ENCODE results near the gene PKN3. TPM values are rescaled to one million over a fixed set of nuclear protein-coding genes. Genes with fewer than 3 reads are reported as not detected.
A peak's percentile ranks its signal among the peaks of the same experiment; 100 is the strongest.

The PKN3 gene
- 4.4 and 16.1 TPM in 2 replicates for total RNA-seq (ENCODE audit: low replicate concordance)

- Histone ChIP-seq H3K79me2 (ENCODE audit: low read depth) (no peaks in the 10 kb centered on the region), H3K36me3 (no peaks in the 10 kb centered on the region), H3K27me3 (peaks cover 8% of the 10 kb centered on the region), H4K20me1 (ENCODE audit: low read depth) (peaks cover 6% of the 10 kb centered on the region), H3K9ac (no peak within 1 kb of the TSS), H2AFZ (replicated peaks) (peak within 1 kb of the TSS; percentile 69), H3K27ac (no peak within 1 kb of the TSS), H3K4me2 (peak within 1 kb of the TSS; percentile 80), H3K9me3 (ENCODE audit: low read depth) (no peaks in the 10 kb centered on the region), H3F3A (ENCODE audit: low read depth) (peaks cover 38% of the 10 kb centered on the region), H3K4me1 (no peaks in the 10 kb centered on the region), H3K4me3 (peak within 1 kb of the TSS; percentile 84)
- TF ChIP-seq EZH2 (IDR thresholded peaks at IDR 0.05) (peak; percentile 52), CTCF (IDR thresholded peaks at IDR 0.05) (peak; percentile 84), EZH2phosphoT487 (IDR thresholded peaks at IDR 0.05) (no peak)
- Mint-ChIP-seq H3K27ac (peak within 1 kb of the TSS; percentile 28), H3K4me3 (peak within 1 kb of the TSS; percentile 91), H3K27me3 (ENCODE audit: insufficient read depth, low read depth) (peaks cover 4% of the 10 kb centered on the region), H3K9me3 (no peaks in the 10 kb centered on the region), H3K36me3 (peaks cover under 1% of the 10 kb centered on the region), H3K4me1 (peaks cover 15% of the 10 kb centered on the region)
- peak; percentile 95 for DNase-seq (ENCODE audit: low spot score)
Measured at GRCh38 chr9:128702445-128702948, at the start of gene PKN3. Gene PKN3, plus strand, starts transcription at chr9:128702503. Its CDS starts 413 bp downstream, at chr9:128702916.

DNA sequence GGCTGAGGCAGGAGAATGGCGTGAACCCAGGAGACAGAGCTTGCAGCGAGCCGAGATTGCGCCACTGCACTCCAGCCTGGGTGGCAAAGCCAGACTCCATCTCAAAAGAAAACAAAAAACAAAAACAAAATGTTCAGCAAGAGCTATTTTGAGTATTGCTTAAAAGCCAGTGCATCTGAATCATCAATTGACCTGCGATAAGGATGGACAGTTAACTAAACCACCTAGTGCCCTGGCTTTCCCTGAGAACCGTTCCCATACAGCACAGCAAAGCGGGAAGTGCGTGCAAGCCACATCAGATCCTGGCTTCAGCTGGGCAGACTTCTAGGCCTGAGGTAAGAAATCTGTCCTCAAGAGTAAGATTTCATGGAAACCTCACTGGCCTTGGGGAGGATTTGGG lies 48.4 kb upstream of the PKN3 start:
- TF ChIP-seq CTCF (IDR thresholded peaks at IDR 0.05) (no peak), EZH2phosphoT487 (IDR thresholded peaks at IDR 0.05) (no peak), EZH2 (IDR thresholded peaks at IDR 0.05) (no peak)
- peaks cover 15% of the 10 kb centered on the region for H3F3A ChIP-seq (ENCODE audit: low read depth)
- Mint-ChIP-seq H3K4me3 (peak overlapping the region; percentile 76), H3K9me3 (no peaks in the 10 kb centered on the region), H3K4me1 (peaks cover 17% of the 10 kb centered on the region), H3K27ac (no peak overlapping the region), H3K27me3 (ENCODE audit: insufficient read depth, low read depth) (peaks cover 4% of the 10 kb centered on the region), H3K36me3 (peaks cover 14% of the 10 kb centered on the region)
- no peaks in the 10 kb centered on the region for H3K36me3 ChIP-seq
- DNase-seq (ENCODE audit: low spot score) = no peak
- no peak overlapping the region for H2AFZ ChIP-seq (replicated peaks)
- peaks cover 50% of the 10 kb centered on the region for H3K79me2 ChIP-seq (ENCODE audit: low read depth)
- peaks cover 3% of the 10 kb centered on the region for H4K20me1 ChIP-seq (ENCODE audit: low read depth)
- H3K4me2 ChIP-seq = no peak overlapping the region
- H3K4me1 ChIP-seq = peaks cover 3% of the 10 kb centered on the region
- no peaks in the 10 kb centered on the region for H3K27me3 ChIP-seq
- no peaks in the 10 kb centered on the region for H3K9me3 ChIP-seq (ENCODE audit: low read depth)
- no peak overlapping the region for H3K9ac ChIP-seq
- H3K4me3 ChIP-seq = no peak overlapping the region
- H3K27ac ChIP-seq = no peak overlapping the region

GRCh38 chr9:128654481-128654880 lies 47.8 kb upstream of the PKN3 start:
- Histone ChIP-seq H3K9me3 (ENCODE audit: low read depth) (no peaks in the 10 kb centered on the region), H3F3A (ENCODE audit: low read depth) (peaks cover 15% of the 10 kb centered on the region), H3K4me3 (no peak overlapping the region), H3K4me2 (no peak overlapping the region), H2AFZ (replicated peaks) (no peak overlapping the region), H3K9ac (no peak overlapping the region), H3K4me1 (peaks cover 3% of the 10 kb centered on the region), H3K27me3 (no peaks in the 10 kb centered on the region), H4K20me1 (ENCODE audit: low read depth) (no peaks in the 10 kb centered on the region), H3K36me3 (no peaks in the 10 kb centered on the region), H3K27ac (no peak overlapping the region), H3K79me2 (ENCODE audit: low read depth) (peaks cover 44% of the 10 kb centered on the region)
- H3K27ac Mint-ChIP-seq = no peak overlapping the region
- peak overlapping the region; percentile 76 for H3K4me3 Mint-ChIP-seq
- H3K36me3 Mint-ChIP-seq = peaks cover 11% of the 10 kb centered on the region
- TF ChIP-seq CTCF (IDR thresholded peaks at IDR 0.05) = no peak
- TF ChIP-seq EZH2 (IDR thresholded peaks at IDR 0.05) = no peak
- TF ChIP-seq EZH2phosphoT487 (IDR thresholded peaks at IDR 0.05) = no peak
- no peaks in the 10 kb centered on the region for H3K9me3 Mint-ChIP-seq
- H3K4me1 Mint-ChIP-seq = peaks cover 13% of the 10 kb centered on the region
- peaks cover 4% of the 10 kb centered on the region for H3K27me3 Mint-ChIP-seq (ENCODE audit: insufficient read depth, low read depth)
- no peak for DNase-seq (ENCODE audit: low spot score)

Measured in neural progenitor cell (in vitro differentiated cells).